COR-L47 (cell line): ENCODE measurements around the gene SLC6A20.

Source experiments
- DNase-seq: peaks from one replicate; lab custom pipeline; 2025; lab: John Stamatoyannopoulos, UW

Gene SLC6A20

GRCh38 chr3:45800611-45801010, 4.3 kb upstream of the SLC6A20 start:
- no peak for DNase-seq

GRCh38 chr3:45799586-45799985, 3.2 kb upstream of the SLC6A20 start:
- DNase-seq, result no peak

GRCh38 chr3:45798034-45798433, 1.7 kb upstream of the SLC6A20 start:
- DNase-seq, result no peak

GRCh38 chr3:45796902-45797637, 734 bp upstream of the SLC6A20 start:
- DNase-seq, result no peak

DNA sequence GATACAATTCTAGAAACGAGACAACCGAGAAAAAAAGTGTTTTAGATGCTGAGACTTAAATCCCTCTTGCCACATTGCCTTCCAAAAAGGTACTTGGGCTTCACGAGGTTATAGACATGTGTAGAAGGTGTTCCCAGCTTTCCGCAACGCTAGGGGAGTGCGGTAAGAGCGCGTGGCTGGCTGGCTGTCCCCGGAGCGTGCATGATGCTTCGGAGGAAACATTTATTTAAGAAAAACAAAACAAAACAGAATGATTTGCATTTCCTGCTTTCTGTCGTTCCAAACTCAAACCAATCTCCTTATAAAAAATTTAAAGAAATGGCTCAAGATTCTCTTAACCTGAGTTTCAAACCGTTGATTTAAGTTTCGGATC, 841 bp downstream of the SLC6A20 start:
- DNase-seq, result no peak

DNA sequence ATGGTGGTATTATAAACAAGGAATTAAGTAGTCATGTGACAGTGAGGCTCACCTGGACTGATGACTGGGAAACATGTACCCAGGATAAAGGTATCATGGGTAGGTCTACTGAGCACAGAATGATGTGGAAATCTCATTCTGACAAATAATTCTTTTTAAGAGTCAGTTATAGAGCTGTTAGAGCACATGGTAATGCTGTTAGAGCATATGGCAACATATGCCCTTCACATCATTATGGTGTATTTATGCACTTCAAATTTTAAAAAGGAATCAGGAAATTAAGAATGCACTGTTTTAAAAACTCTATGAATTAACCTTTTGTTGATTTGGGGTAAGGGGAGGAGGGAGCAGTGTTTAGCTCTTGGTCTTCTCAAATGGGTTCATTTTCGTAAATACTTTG, 1.7 kb downstream of the SLC6A20 start:
- no peak for DNase-seq

DNA sequence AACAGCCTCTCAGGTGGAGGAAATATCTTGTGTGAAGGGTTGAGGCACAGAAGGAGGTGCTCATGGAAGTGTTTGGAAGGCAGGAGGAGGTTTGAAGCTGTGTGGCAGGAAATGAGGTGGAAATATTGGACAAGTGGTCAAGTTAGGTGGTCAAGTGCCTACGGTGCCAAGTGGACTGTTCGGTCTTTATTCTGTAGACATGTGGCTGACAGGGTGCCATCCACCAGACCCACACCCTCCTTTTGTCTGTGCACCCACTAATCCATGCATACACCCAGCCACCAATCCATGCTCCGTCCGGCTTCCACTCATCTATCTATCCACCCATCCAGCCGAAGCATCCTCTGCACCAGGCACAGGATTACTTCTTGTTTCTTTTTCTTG, 2.2 kb downstream of the SLC6A20 start:
- DNase-seq, result no peak

DNA sequence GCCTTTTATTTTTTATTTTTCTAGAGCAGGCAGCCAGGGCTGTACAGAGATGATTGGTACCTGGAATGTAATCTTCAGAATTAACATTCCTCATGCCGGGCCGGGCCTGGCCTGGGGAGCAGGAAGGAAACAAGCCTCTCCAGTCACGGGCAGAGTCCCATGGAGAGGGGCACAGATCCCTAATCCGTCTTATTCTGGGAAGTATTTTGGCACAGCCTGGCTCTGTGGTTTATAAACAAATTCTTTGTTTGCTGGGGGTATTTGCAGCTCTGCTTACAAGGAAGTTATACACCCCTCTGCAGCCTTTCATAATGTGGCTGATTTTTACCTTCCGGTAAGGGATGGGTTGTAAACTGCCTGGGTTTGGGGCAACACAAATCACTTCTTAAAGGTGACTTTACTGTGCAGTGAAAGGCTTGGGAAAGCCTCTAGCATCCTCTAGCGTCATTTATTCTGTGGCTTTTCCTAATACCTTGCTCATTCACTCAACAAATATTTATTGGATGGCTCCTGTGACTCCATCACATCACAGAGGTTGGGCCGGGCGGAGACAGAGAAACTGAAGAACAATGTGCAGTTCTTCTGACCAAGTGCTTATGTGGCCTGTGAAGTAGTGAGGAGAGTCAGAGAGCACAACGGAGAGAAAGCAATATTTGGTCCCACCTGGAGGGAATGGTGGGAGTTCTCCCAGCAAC, 2.7 kb downstream of the SLC6A20 start:
- DNase-seq, result no peak

DNA sequence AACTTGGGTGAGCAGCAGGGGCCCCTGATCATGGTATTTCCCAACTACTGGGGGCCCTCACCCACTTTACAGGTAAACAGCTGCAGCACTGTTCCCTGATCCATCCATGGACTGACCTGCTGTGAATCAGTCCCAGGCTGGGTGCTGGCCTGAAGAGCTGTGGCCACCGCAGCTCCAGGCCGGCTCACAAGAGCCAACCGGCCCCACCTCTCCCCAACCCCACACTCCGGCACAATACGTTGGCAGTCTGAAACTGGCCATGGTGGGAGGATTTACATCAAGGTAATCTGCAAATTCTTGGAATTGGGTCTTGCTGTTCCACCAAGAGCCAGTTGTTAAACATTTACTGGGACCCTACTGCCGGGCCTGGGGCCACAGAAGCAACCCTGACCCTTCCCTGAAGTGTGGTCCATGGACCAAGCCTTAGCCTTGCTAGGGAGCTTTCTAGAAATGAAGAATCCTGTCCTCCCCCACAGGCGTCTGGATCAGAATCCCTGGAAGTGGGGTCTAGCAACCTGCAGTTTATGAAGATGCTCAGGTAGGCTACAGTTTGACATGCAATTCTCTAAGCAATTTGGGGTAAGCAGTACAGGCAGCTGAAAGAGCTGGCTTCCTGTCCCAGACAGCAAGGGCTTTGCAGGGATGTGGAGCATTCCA, 3.7 kb downstream of the SLC6A20 start:
- no peak for DNase-seq

DNA sequence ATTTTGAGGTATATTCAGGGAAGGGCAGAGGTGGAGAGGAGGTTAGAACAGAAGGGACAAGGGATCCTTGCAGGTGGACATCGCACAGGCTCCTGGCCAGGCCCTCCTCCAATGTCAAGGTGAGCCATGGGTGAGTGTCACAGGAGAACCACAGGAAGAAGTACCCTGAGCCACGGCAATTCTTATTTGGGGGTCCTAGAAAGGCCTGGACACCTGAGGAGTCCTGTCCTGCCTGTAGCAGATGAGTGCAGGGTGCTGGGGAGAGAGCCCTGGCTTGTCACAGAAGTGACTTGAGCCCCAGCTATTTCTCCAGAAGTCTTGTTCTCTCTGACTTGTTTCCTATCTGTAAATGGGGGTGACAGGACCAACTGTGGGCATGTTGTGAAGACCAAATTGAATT, 4.3 kb downstream of the SLC6A20 start:
- DNase-seq, result no peak

- DNase-seq, result no peak
Observed at GRCh38 chr3:45790596-45790995, 5.7 kb downstream of the SLC6A20 start.

- no peak for DNase-seq
Observed at GRCh38 chr3:45789235-45789812, 7.0 kb downstream of the SLC6A20 start.

GRCh38 chr3:45787551-45787950, 8.8 kb downstream of the SLC6A20 start:
- no peak for DNase-seq

DNA sequence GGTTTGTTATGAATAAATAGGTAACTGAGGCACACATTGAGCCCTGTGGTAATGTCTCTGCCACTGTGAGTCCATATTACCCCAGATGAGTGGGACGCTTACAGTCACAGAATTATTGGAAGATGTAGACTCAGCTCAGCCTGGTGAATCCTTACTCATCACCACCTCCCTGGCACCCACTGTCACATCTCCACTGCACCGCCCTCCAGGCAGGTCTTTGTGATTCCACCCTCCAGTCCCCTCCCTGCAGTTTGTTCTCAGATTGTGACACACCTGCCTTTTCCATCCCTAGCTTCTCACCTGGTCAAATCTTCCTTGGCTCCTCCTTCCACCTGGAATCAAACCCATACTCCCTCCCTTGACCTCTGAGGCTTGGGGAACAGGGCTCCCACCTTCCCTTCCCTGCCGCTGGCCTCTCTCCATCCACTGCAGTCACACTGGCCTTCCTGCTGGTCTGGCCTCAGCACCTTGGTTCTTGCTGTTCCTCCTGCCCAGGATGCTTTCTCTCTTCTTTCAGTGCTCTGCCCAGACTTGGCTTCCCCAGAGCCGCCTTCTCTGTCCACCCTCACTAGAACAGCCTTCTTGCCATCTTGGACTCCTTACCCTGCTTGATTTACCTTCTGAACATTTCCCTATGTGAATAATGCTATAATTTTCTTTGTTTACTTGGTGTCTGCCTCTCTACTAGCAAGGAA, 9.4 kb downstream of the SLC6A20 start:
- no peak for DNase-seq

DNA sequence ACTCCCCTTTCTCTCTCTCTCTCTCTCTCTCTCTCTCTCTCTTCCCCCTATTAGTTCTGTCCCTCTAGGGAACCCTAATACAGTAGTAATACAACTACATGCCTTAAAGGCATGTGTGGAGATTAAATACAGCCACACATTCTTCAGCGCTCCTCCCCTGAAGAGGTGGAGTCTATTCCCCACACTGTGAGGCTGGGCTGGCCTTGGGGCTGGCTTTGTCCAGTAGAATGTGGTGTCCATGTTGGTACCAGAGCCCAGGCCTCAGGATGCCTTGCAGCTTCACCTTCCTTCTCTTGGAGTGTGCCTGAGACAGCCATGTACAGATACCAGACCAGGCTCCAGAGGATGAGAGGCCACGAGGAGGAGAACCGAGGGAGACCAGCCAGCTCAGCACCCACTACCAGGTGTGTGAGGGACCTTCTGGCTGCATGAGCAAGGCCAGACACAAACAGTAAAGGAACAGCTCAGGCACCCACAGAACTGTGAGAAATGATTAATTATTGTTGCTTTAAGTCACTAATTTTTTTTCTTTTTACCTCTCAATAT, 10.7 kb downstream of the SLC6A20 start:
- DNase-seq, result no peak

GRCh38 chr3:45783667-45784066, 12.7 kb downstream of the SLC6A20 start:
- no peak for DNase-seq

DNA sequence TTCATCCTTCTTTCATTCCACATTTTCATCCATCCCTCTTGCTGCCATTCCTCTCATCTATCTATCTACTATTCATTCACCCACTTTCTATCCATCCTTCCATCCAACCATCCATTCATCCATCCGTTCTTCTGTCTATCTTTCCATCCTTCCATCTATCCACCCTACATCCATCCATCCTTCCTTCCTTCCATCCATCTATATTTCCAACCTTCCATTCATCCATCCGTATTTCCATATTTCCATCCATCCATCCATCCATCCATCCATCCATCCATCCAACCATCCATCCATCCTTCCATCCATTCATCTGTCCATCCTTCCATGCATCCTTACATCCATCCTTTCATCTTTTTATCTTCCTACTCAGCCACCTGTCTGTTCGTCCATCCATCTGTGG, 14.0 kb downstream of the SLC6A20 start:
- DNase-seq, result no peak

DNA sequence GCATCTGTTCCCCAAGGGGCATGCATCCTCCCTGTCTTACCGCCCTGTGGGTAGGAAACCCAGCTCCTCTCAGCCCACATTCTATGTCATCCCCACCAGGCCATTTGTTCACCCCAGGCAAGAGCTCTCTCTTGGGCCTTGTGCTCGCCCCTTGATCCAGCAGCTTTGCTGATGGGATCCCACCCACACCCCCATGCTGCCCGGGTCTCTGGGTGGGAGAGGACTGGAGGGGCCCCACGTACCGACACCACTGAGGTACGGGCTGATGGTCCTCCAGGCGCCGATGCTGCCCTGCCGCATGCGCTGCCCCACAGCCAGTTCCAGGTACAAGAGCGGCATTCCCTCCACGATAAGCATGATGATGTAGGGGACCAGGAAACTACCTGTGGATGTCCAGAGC, 14.5 kb downstream of the SLC6A20 start:
- DNase-seq, result no peak

DNA sequence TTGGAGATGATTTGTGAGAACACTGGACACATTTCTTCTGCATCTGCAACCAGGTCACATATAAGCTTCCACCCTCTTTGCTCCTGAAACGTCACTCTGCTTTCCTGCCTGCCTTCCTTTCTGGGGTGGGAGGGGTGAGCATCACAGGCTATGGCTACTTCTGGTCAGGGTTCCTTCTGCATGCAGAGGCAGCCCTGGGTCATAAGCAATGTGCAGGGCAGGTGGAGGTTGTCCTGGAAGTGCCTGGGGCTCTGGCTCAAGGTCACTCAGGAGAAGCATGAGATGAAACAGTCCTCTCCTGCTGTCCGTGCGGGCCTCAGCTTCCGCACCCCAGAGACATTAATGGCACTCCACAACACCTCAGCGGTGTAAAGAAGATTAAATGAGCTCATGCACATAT, 15.1 kb downstream of the SLC6A20 start:
- no peak for DNase-seq

DNA sequence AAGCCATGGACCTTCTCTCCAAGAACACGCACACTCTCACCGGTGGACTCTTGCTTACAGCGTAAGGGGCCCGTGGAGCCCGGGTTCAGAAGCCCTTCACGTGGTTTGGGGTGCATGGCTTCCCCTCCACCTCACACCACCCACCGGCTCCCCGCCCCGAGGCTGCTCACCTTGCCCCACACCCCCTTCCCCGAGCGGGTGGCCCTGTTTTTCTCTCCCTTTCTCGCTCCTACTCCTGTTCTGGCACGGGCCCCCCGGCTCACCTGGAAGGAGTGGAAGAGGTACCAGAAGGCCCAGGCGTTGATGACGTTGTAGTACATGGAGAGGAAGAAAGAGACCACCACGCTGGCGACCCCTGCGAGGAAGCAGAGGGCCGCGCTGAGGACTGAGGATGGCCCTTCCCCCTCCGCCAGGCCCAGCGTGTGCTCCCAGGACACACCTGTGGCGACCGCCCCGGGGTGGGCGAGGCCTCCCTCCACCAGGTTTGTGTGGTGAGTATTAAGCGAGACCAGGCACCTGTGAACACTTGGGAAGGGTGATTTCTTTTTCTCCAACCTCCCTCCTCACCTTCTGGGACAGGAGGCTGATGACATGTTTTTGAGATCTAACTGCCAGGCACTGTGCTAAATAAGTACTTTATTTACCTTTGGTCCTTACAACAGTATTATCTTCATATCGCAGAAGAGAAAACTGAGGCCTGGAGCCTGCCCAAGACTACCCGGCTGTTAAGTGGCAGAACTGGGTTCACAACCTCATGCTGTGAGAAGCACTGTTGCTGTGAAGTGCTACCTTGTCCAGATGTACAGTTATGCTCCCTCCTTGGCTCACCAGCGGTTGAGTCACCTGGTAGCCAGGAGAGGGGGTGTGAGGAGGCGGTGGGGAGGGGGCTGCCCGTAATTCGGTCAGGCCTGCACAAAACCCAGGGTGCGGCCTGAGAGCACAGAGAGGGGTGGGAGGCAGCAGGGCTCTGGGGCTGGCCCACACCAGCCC, 16.3 kb downstream of the SLC6A20 start:
- no peak for DNase-seq

DNA sequence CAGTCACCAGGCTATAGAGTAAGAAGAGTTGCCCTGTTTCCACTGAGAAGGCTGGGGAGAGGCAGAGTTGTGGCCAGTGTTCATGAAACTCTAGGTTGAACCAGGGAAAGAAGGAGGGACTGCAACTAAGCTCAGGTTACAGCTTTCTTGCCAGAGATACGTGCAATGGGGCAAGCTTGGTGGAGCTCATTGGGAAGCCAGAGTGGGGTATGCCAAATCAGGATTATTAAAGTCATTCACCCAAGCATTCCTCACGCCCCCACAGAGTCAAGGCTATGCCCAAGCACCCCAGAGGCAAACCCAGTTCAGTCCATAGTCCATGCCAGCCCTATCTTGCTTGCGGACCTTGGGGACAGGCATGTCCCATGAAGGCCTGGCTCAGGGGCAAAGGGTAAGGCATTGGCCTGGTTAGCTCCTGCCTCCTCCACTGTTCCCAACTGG, 17.6 kb downstream of the SLC6A20 start:
- no peak for DNase-seq
